ENCODE results near the gene PRSS57. TPM values are rescaled to one million over a fixed set of nuclear protein-coding genes. Genes with fewer than 3 reads are reported as not detected.

Gene PRSS57
- total and polyA plus RNA-seq, 2 donors (not counting 1 experiment from before 2014, with no cell fraction given), result not detected

GRCh38 chr19:681029-682019, 13.9 kb downstream of the PRSS57 start:
- intact Hi-C loops (cut with micrococcal nuclease), result no loop called here
- H3K27ac ChIP-seq (ENCODE audit: low read length in 2 of 2), result peak overlapping the region; percentile 81 to 89
- CTCF ChIA-PET, result interaction anchor here (2.2 kb wide), 1 partner anchor 18 kb away, joined by 8 read pairs; the partner anchor contains the start of gene RNF126

More at GRCh38 chr19:681029-682019, 13.9 kb downstream of the PRSS57 start:
- peak overlapping the region; percentile 75 for H3K9ac ChIP-seq (ENCODE audit: low read length)
- peak overlapping the region; percentile 96 for H3K4me3 Mint-ChIP-seq
- TF ChIP-seq CTCF (IDR thresholded peaks at IDR 0.05), result no peak
- no peak for TF ChIP-seq EZH2 (IDR thresholded peaks at IDR 0.05; ENCODE audit: borderline replicate concordance, insufficient read depth, low read depth, low read length, poor library complexity, severe bottlenecking)
- peak overlapping the region; percentile 98 for H3K4me2 ChIP-seq (replicated peaks; ENCODE audit: low read depth, low read length, poor library complexity, severe bottlenecking)
- H3K36me3 ChIP-seq (replicated peaks in 1 of 2; ENCODE audit: control extremely low read depth in 1 of 2, control insufficient read depth in 1 of 2, extremely low read depth in 1 of 2, insufficient read depth in 2 of 2, low read length in 1 of 2), result no peaks in the 10 kb centered on the region
- peak; percentile 85 for DNase-seq
- peak overlapping the region; percentile 98 for H3K27ac Mint-ChIP-seq
- H3K9me3 ChIP-seq (ENCODE audit: control extremely low read depth in 1 of 3, control insufficient read depth in 2 of 3, insufficient read depth in 1 of 3, low read length in 2 of 3), result peaks cover 0 to 32% (median 0%) of the 10 kb centered on the region in 3 donors
- H3K27me3 ChIP-seq (replicated peaks in 1 of 4; ENCODE audit: control extremely low read depth in 1 of 4, control insufficient read depth in 3 of 4, insufficient read depth in 4 of 4, low read length in 3 of 4), result peaks cover 0 to 15% (median 3%) of the 10 kb centered on the region in 4 experiments
- peaks cover 6% of the 10 kb centered on the region for H3K4me1 Mint-ChIP-seq
- ATAC-seq (ENCODE audit: low read depth), result no peak
- WGBS (ENCODE audit: insufficient coverage), result 14% methylated on average over 45 of the region's 54 CpGs
- no peaks in the 10 kb centered on the region for H3K79me2 ChIP-seq (ENCODE audit: control insufficient read depth, insufficient read depth, low read length)
- POLR2A ChIA-PET, result interaction anchor here (0.7 to 1.1 kb wide), 4 partner anchors 18 to 664 kb away, joined by 3 to 8 read pairs (median 5); partner anchors contain the start of genes BSG and RNF126
- peaks cover 19% of the 10 kb centered on the region for H4K20me1 ChIP-seq (ENCODE audit: control insufficient read depth, insufficient read depth, low read length, poor library complexity, severe bottlenecking)
- peak overlapping the region in 4 of 5 experiments; percentile 53 to 91 (median 62) for H3K4me3 ChIP-seq (ENCODE audit: control extremely low read depth in 1 of 5, extremely low read depth in 1 of 5, insufficient read depth in 1 of 5, low read depth in 2 of 5, low read length in 4 of 5)
- H3K4me1 ChIP-seq (ENCODE audit: control insufficient read depth in 2 of 2, insufficient read depth in 2 of 2, low read length in 2 of 2), result peaks cover 6 to 21% of the 10 kb centered on the region in 2 donors
- H2AFZ ChIP-seq (ENCODE audit: insufficient read depth, low read depth, low read length, poor library complexity, severe bottlenecking), result peak overlapping the region; percentile 92
- H3K9me3 Mint-ChIP-seq (ENCODE audit: insufficient read depth), result no peaks in the 10 kb centered on the region
- no peaks in the 10 kb centered on the region for H3K27me3 Mint-ChIP-seq

Measured in B cell (primary cell).